ENCODE results near the gene KIAA1217.

DNA sequence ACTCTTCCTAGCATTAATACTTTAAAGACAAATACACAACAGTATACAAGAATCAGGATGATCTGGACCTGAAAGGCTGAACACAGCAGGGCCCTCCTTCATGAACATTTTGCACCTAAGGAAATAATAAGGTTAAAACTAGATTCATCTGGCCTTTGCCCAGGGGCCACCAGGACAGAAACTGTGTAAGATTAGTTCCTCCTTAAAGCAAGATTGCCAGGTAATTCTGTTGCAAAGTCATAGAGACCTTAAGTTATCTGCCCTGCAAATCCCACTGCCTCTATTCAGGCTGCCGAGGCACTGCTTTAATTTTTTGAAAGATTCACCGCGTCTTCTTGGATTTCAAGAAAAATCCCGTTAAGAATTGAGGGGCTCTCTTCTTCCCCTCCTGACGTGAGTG, 1.6 kb upstream of the KIAA1217 start:
- TF ChIP-seq, protein P1, sequence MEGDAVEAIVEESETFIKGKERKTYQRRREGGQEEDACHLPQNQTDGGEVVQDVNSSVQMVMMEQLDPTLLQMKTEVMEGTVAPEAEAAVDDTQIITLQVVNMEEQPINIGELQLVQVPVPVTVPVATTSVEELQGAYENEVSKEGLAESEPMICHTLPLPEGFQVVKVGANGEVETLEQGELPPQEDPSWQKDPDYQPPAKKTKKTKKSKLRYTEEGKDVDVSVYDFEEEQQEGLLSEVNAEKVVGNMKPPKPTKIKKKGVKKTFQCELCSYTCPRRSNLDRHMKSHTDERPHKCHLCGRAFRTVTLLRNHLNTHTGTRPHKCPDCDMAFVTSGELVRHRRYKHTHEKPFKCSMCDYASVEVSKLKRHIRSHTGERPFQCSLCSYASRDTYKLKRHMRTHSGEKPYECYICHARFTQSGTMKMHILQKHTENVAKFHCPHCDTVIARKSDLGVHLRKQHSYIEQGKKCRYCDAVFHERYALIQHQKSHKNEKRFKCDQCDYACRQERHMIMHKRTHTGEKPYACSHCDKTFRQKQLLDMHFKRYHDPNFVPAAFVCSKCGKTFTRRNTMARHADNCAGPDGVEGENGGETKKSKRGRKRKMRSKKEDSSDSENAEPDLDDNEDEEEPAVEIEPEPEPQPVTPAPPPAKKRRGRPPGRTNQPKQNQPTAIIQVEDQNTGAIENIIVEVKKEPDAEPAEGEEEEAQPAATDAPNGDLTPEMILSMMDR (conservative IDR thresholded peaks at IDR 0.05; ENCODE audit: low read depth, low read length), result no peak
- no peak for TF ChIP-seq EZH2 (IDR thresholded peaks at IDR 0.05; ENCODE audit: borderline replicate concordance, low read depth, low read length, poor library complexity, severe bottlenecking)
